H9 (cell line): ENCODE results near the gene CNNM4. TPM values are rescaled to one million over a fixed set of nuclear protein-coding genes. Genes with fewer than 3 reads are reported as not detected.

Source experiments
- DNase-seq: peaks from one replicate; pipeline ENCODE4 v3.0.0-alpha.2; 2017
- H2AFZ ChIP-seq: one replicate; pipeline ENCODE4 v1.6.1; 2013; ENCODE audit warnings: mild to moderate bottlenecking, low read length, control low read depth, moderate library complexity
- H2AK5ac ChIP-seq: 2 replicates; pipeline ENCODE4 v1.6.1; 2013; ENCODE audit warnings: low read length, control low read depth, mixed read lengths; ENCODE audit not compliant: insufficient read length
- H2BK120ac ChIP-seq: one replicate; pipeline ENCODE4 v1.6.1; 2013; ENCODE audit warnings: low read depth, mild to moderate bottlenecking, low read length, control low read depth, inconsistent platforms; ENCODE audit not compliant: poor library complexity, severe bottlenecking
- H2BK12ac ChIP-seq: 2 replicates; pipeline ENCODE4 v1.6.1; 2013; ENCODE audit warnings: low read length, control low read depth, mixed read lengths, low read depth; ENCODE audit not compliant: insufficient read length
- H2BK15ac ChIP-seq: 2 replicates; pipeline ENCODE4 v1.6.1; 2013; ENCODE audit warnings: low read depth, low read length, control low read depth
- H2BK20ac ChIP-seq: one replicate; pipeline ENCODE4 v1.6.1; 2013; ENCODE audit warnings: low read depth, mild to moderate bottlenecking, low read length, control low read depth, inconsistent platforms; ENCODE audit not compliant: poor library complexity, severe bottlenecking
- H2BK5ac ChIP-seq: 2 replicates; pipeline ENCODE4 v1.6.1; 2013; ENCODE audit warnings: low read length, control low read depth, mixed read lengths; ENCODE audit not compliant: insufficient read length
- H3K14ac ChIP-seq: 2 replicates; pipeline ENCODE4 v1.6.1; 2013; ENCODE audit warnings: low read length, control low read depth; ENCODE audit not compliant: insufficient read depth
- H3K18ac ChIP-seq: 2 replicates; pipeline ENCODE4 v1.6.1; 2013; ENCODE audit warnings: low read depth, mild to moderate bottlenecking, mixed read lengths, low read length, control low read depth; ENCODE audit not compliant: insufficient read length
- H3K23ac ChIP-seq: 2 replicates; pipeline ENCODE4 v1.6.1; 2013; ENCODE audit warnings: low read length, control low read depth, mixed read lengths, low read depth; ENCODE audit not compliant: insufficient read length
- H3K23me2 ChIP-seq: 2 replicates; pipeline ENCODE4 v1.6.1; 2013; ENCODE audit warnings: low read depth, mild to moderate bottlenecking, mixed read lengths, low read length, control low read depth; ENCODE audit not compliant: insufficient read length, poor library complexity, severe bottlenecking
- H3K27ac ChIP-seq: 2 replicates; pipeline ENCODE4 v1.5.1; 2013; ENCODE audit warnings: low read length, control low read depth, mixed read lengths, low read depth; ENCODE audit not compliant: insufficient read length
- H3K27me3 ChIP-seq: 2 replicates; pipeline ENCODE4 v1.6.1; 2013; ENCODE audit warnings: low read length, control low read depth, inconsistent platforms; ENCODE audit not compliant: insufficient read depth
- H3K4ac ChIP-seq: 2 replicates; pipeline ENCODE4 v1.6.1; 2013; ENCODE audit warnings: low read depth, mild to moderate bottlenecking, control low read depth, inconsistent platforms, low read length, moderate library complexity
- H3K4me1 ChIP-seq: 2 replicates; pipeline ENCODE4 v1.6.1; 2013; ENCODE audit warnings: low read length, control low read depth, inconsistent platforms; ENCODE audit not compliant: insufficient read depth
- H3K4me2 ChIP-seq: 2 replicates; pipeline ENCODE4 v1.6.1; 2013; ENCODE audit warnings: low read length, control low read depth, mixed read lengths; ENCODE audit not compliant: insufficient read length, insufficient read depth
- H3K56ac ChIP-seq: 2 replicates; pipeline ENCODE4 v1.6.1; 2013; ENCODE audit warnings: low read depth, mild to moderate bottlenecking, mixed read lengths, low read length, control low read depth; ENCODE audit not compliant: insufficient read length
- H3K79me1 ChIP-seq: 2 replicates; pipeline ENCODE4 v1.6.1; 2013; ENCODE audit warnings: low read depth, mild to moderate bottlenecking, moderate library complexity, low read length, control low read depth, inconsistent platforms; ENCODE audit not compliant: insufficient read depth, poor library complexity, severe bottlenecking
- H3K79me2 ChIP-seq: 2 replicates; pipeline ENCODE4 v1.6.1; 2013; ENCODE audit warnings: low read length, control low read depth, inconsistent platforms; ENCODE audit not compliant: insufficient read depth
- H3K9ac ChIP-seq: 2 replicates; pipeline ENCODE4 v1.6.1; 2013; ENCODE audit warnings: low read length, control low read depth, mixed read lengths; ENCODE audit not compliant: insufficient read length; ENCODE audit errors: extremely low read depth
- H3K9me3 ChIP-seq: one replicate; pipeline ENCODE4 v1.6.1; 2013; ENCODE audit warnings: low read depth, low read length, inconsistent platforms; ENCODE audit not compliant: control insufficient read depth
- H3T11ph ChIP-seq: one replicate; pipeline ENCODE4 v1.6.1; 2013; ENCODE audit warnings: mild to moderate bottlenecking, low read length, control low read depth, inconsistent platforms
- H4K20me1 ChIP-seq: one replicate; pipeline ENCODE4 v1.6.1; 2013; ENCODE audit not compliant: control insufficient read depth, insufficient read length, insufficient read depth
- H4K5ac ChIP-seq: 2 replicates; pipeline ENCODE4 v1.6.1; 2013; ENCODE audit warnings: low read depth, mild to moderate bottlenecking, mixed read lengths, low read length, control low read depth; ENCODE audit not compliant: insufficient read length
- H4K8ac ChIP-seq: replicated peaks from 2 replicates; pipeline ENCODE4 v1.6.1; 2013; ENCODE audit warnings: low read length, control low read depth, mixed read lengths, low read depth; ENCODE audit not compliant: insufficient read length
- H4K91ac ChIP-seq: 2 replicates; pipeline ENCODE4 v1.6.1; 2013; ENCODE audit warnings: low read depth, mild to moderate bottlenecking, moderate library complexity, mixed read lengths, low read length, control low read depth; ENCODE audit not compliant: insufficient read length
- H3K27ac Mint-ChIP-seq, 3 experiments: 2 replicates in 2 of 3; 3 replicates in 1 of 3; pipeline ENCODE4 v1.8.0; 2020 to 2021; ENCODE audit warnings: mixed read lengths in 3 of 3, mild to moderate bottlenecking in 1 of 3, moderate library complexity in 1 of 3
- H3K27me3 Mint-ChIP-seq: 2 replicates; pipeline ENCODE4 v1.8.0; 2021; ENCODE audit warnings: low read depth, mild to moderate bottlenecking, moderate library complexity, mixed read lengths
- H3K36me3 Mint-ChIP-seq, 3 experiments: 2 replicates in 2 of 3; 3 replicates in 1 of 3; pipeline ENCODE4 v1.8.0; 2020 to 2021; ENCODE audit warnings: low read depth in 3 of 3, mixed read lengths in 3 of 3; ENCODE audit not compliant: insufficient read depth in 1 of 3
- H3K4me1 Mint-ChIP-seq, 2 experiments: 2 replicates each; pipeline ENCODE4 v1.8.0; 2020; ENCODE audit warnings: mixed read lengths in 2 of 2
- H3K4me3 Mint-ChIP-seq, 2 experiments: 2 replicates in 1 of 2; 3 replicates in 1 of 2; pipeline ENCODE4 v1.8.0; 2020 to 2021; ENCODE audit warnings: mild to moderate bottlenecking in 2 of 2, mixed read lengths in 2 of 2, moderate library complexity in 1 of 2
- H3K9me3 Mint-ChIP-seq, 2 experiments: 2 replicates in 1 of 2; 3 replicates in 1 of 2; pipeline ENCODE4 v1.8.0; 2020; ENCODE audit warnings: mild to moderate bottlenecking in 2 of 2, mixed read lengths in 2 of 2, moderate library complexity in 1 of 2
- WGBS: extraction: QIAGEN DNeasy Blood & Tissue Kit; methylation state at CpG from one replicate; pipeline ENCODE4 v1.1.7; 2013; ENCODE audit warnings: missing lambda C conversion rate, low lambda C conversion rate, mixed read lengths; ENCODE audit not compliant: insufficient read length; ENCODE audit errors: extremely low coverage; 5-methylcytosine and 5-hydroxymethylcytosine counted together
- total RNA-seq: library from RNA; stranded (reverse); gene quantifications from 2 replicates; pipeline ENCODE4 v1.2.1, GENCODE V29; 2021
- TF ChIP-seq, protein P1 (sequence below): fragments of 200-600 bp; sonication (generic); conservative IDR thresholded peaks from 3 replicates; pipeline ENCODE4 v1.8.0; 2021; ENCODE audit warnings: antibody characterized with exemption, mild to moderate bottlenecking

CNNM4 gene
- total RNA-seq, 1 experiment from 2014 or later, result 8.5 TPM

DNA sequence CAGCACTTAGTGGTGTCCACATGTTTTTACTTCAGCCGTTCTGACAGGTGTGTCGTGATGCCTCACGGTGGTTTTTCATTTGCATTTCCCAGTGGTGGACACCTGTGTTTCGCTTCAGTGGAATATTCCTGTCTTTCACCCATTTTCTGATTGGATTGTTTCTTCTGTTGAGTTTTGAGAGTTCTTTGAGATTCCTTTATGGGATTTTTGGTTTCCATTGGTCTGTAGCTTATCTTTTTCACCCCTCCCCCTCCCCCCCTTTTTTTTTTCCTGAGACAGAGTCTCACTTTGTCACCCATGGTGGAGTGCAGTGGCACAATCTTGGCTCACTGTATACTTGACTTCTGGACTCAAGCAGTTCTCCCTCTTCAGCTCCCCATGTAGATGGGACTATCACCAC, 75.1 kb downstream of the CNNM4 start:
- H3K27ac Mint-ChIP-seq, result no peak overlapping the region
- H3K27me3 Mint-ChIP-seq, result no peaks in the 10 kb centered on the region
- H3K9me3 Mint-ChIP-seq, result no peaks in the 10 kb centered on the region
- H3K79me2 ChIP-seq, result no peaks in the 10 kb centered on the region
- H3K4me3 Mint-ChIP-seq, result no peak overlapping the region
- H2BK120ac ChIP-seq, result no peak overlapping the region
- no peak overlapping the region for H2BK15ac ChIP-seq
- H3K36me3 Mint-ChIP-seq, result peaks cover 15 to 49% (median 30%) of the 10 kb centered on the region in 3 experiments
- no peak overlapping the region for H2BK20ac ChIP-seq
- H3K4me2 ChIP-seq, result no peak overlapping the region
- H4K91ac ChIP-seq, result no peak overlapping the region
- no peaks in the 10 kb centered on the region for H3K9me3 ChIP-seq
- no peak overlapping the region for H3K27ac ChIP-seq
- no peaks in the 10 kb centered on the region for H4K20me1 ChIP-seq
- H2BK5ac ChIP-seq, result no peak overlapping the region
- no peak overlapping the region for H3T11ph ChIP-seq
- DNase-seq, result no peak
- no peak overlapping the region for H3K14ac ChIP-seq
- no peaks in the 10 kb centered on the region for H3K79me1 ChIP-seq
- H3K9ac ChIP-seq, result no peak overlapping the region
- H3K4ac ChIP-seq, result no peak overlapping the region
- H3K27me3 ChIP-seq, result no peaks in the 10 kb centered on the region
- H3K18ac ChIP-seq, result no peak overlapping the region
- WGBS, result no CpG with 5 or more reads among the region's 4 CpGs
- no peak overlapping the region for H4K5ac ChIP-seq
- H2BK12ac ChIP-seq, result no peak overlapping the region
- H3K4me1 ChIP-seq, result no peaks in the 10 kb centered on the region
- no peak overlapping the region for H3K56ac ChIP-seq
- TF ChIP-seq, protein P1, sequence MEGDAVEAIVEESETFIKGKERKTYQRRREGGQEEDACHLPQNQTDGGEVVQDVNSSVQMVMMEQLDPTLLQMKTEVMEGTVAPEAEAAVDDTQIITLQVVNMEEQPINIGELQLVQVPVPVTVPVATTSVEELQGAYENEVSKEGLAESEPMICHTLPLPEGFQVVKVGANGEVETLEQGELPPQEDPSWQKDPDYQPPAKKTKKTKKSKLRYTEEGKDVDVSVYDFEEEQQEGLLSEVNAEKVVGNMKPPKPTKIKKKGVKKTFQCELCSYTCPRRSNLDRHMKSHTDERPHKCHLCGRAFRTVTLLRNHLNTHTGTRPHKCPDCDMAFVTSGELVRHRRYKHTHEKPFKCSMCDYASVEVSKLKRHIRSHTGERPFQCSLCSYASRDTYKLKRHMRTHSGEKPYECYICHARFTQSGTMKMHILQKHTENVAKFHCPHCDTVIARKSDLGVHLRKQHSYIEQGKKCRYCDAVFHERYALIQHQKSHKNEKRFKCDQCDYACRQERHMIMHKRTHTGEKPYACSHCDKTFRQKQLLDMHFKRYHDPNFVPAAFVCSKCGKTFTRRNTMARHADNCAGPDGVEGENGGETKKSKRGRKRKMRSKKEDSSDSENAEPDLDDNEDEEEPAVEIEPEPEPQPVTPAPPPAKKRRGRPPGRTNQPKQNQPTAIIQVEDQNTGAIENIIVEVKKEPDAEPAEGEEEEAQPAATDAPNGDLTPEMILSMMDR, result no peak
- H3K23ac ChIP-seq, result no peak overlapping the region
- no peaks in the 10 kb centered on the region for H3K23me2 ChIP-seq
- H2AFZ ChIP-seq, result no peak overlapping the region
- H2AK5ac ChIP-seq, result no peak overlapping the region
- peaks cover 21 to 26% of the 10 kb centered on the region in 2 experiments for H3K4me1 Mint-ChIP-seq
- no peak overlapping the region for H4K8ac ChIP-seq
